ENCODE measurements around the gene SRGAP3. TPM values are rescaled to one million over a fixed set of nuclear protein-coding genes. Genes with fewer than 3 reads are reported as not detected.

SRGAP3 gene
- total and polyA plus RNA-seq, 7 donors = 0.69 to 7.7 (median 5.8) TPM

DNA sequence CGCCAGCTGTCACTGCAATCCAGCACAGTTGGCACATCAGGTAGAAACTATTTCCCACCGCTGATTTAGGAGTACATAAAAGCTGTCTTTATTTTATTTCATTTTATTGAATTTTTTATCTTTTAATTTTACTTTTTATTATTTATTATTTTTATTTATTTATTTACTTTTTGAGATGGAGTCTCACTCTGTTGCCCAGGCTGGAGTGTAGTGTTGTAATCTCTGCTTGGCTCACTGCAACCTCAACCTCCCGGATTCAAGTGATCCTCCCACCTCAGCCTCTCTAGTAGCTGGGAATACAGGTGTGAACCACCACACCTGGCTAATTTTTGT lies 31.0 kb downstream of the SRGAP3 start:
- Histone ChIP-seq H3K27ac (no peak overlapping the region), H3K9me3 (no peaks in the 10 kb centered on the region), H3K4me3 (no peak overlapping the region), H3K4me1 (no peaks in the 10 kb centered on the region), H3K36me3 (no peaks in the 10 kb centered on the region), H3K27me3 (no peaks in the 10 kb centered on the region)
- no peak for DNase-seq
- TF ChIP-seq EP300 (IDR thresholded peaks at IDR 0.05) = no peak
- no peak for TF ChIP-seq POLR2AphosphoS5 (IDR thresholded peaks at IDR 0.05)
- TF ChIP-seq POLR2A (IDR thresholded peaks at IDR 0.05) = no peak
- TF ChIP-seq, protein P1, sequence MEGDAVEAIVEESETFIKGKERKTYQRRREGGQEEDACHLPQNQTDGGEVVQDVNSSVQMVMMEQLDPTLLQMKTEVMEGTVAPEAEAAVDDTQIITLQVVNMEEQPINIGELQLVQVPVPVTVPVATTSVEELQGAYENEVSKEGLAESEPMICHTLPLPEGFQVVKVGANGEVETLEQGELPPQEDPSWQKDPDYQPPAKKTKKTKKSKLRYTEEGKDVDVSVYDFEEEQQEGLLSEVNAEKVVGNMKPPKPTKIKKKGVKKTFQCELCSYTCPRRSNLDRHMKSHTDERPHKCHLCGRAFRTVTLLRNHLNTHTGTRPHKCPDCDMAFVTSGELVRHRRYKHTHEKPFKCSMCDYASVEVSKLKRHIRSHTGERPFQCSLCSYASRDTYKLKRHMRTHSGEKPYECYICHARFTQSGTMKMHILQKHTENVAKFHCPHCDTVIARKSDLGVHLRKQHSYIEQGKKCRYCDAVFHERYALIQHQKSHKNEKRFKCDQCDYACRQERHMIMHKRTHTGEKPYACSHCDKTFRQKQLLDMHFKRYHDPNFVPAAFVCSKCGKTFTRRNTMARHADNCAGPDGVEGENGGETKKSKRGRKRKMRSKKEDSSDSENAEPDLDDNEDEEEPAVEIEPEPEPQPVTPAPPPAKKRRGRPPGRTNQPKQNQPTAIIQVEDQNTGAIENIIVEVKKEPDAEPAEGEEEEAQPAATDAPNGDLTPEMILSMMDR (IDR thresholded peaks at IDR 0.05) = no peak
- intact Hi-C loops (cut with DNase I) = no loop called here
- 97% methylated on average over 3 of the region's 3 CpGs for WGBS, 2 donors

DNA sequence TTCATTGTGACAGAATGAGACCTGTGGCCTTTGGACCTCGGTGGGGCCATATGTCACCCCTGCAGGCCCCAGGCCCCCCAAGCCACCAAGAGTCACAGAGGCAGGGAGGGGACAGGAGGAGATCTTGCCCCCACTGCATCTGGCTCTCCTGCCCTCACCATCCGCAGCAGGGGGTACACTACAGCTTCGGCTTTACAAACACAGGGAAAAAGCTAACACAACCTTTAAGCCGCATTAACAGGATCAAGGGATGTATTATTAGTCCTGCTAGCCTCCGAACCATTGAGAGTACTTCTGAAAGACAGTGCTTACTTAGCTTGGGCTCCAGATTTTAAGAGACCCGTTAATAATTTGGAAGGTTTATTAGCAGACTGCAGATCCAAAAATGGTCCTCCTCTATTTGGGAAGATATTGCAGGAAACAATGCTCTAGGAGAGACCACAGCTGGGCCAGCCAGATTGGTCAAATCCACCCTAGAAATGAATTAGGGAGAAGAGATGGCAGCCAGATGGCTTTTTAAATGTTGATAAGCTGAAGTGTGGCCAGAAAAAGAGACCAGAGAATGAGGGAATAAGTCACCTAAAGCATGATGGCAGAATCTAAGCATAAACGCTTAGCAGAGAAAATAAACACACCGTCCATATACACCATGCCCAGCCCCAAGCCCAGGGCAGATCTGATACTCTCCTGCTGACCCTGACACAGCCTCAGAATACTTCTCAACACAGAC lies 31.5 kb downstream of the SRGAP3 start:
- TF ChIP-seq EP300 (IDR thresholded peaks at IDR 0.05) = no peak
- no peak for TF ChIP-seq POLR2AphosphoS5 (IDR thresholded peaks at IDR 0.05)
- TF ChIP-seq POLR2A (IDR thresholded peaks at IDR 0.05) = no peak
- TF ChIP-seq, protein P1 (IDR thresholded peaks at IDR 0.05) = no peak
- Histone ChIP-seq H3K4me1 (no peaks in the 10 kb centered on the region), H3K36me3 (no peaks in the 10 kb centered on the region), H3K27me3 (no peaks in the 10 kb centered on the region), H3K9me3 (no peaks in the 10 kb centered on the region), H3K27ac (no peak overlapping the region), H3K4me3 (no peak overlapping the region)
- 90 to 92% methylated on average over 8 of the region's 8 CpGs for WGBS, 2 donors
- DNase-seq = no peak
- intact Hi-C loops (cut with DNase I) = no loop called here

DNA sequence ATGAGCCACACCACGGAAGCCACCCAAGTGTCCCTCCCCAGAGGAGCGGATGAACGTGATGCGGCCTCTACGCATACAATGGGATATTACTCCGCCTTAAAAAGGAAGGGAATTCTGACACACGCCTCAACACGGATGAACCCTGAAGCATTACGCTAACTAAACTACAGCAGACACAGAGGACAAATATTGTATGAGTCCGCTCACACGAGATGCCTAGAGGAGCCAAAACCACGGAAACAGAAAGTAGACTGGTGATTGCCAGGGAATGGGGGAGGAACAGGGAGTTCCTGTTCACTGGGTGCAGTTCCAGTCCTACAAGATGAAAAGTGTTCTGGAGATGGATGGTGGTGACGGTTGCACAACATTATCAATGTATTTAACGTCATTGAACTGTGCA lies 32.7 kb downstream of the SRGAP3 start:
- WGBS, 2 donors = 95 to 96% methylated on average over 14 of the region's 14 CpGs
- TF ChIP-seq POLR2A (IDR thresholded peaks at IDR 0.05) (no peak), EP300 (IDR thresholded peaks at IDR 0.05) (no peak)
- DNase-seq = no peak

DNA sequence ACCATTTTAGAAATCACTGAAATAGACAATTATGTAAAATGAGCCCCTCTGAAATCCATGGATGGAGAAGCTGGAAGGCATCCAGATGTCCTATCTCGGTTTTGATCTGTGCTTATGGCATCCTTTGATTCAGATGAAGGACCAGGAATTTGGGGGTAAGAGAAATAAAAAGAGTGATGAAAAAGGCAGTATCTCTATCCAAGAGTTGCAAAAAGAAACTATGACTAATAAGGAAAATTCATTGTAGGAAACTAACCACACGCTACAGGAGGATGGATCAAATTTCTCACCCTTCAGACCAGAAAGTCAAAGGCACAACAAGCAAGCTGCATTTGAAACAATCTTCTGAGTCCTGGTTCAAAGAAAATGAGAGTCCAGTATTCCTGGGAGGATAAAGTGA lies 34.8 kb downstream of the SRGAP3 start:
- no peak for TF ChIP-seq POLR2A (IDR thresholded peaks at IDR 0.05)
- TF ChIP-seq, protein P1 (IDR thresholded peaks at IDR 0.05) = no peak
- TF ChIP-seq EP300 (IDR thresholded peaks at IDR 0.05) = no peak
- TF ChIP-seq POLR2AphosphoS5 (IDR thresholded peaks at IDR 0.05) = no peak
- intact Hi-C loops (cut with DNase I) = no loop called here
- no peak for DNase-seq
- Histone ChIP-seq H3K27me3 (no peaks in the 10 kb centered on the region), H3K36me3 (no peaks in the 10 kb centered on the region), H3K4me3 (no peak overlapping the region), H3K27ac (no peak overlapping the region), H3K9me3 (no peaks in the 10 kb centered on the region), H3K4me1 (no peaks in the 10 kb centered on the region)
- WGBS, 2 donors = 64 to 70% methylated on average over 2 of the region's 2 CpGs

More for the DNA sequence above, 32.7 kb downstream of the SRGAP3 start:
- H3K4me1 ChIP-seq = no peaks in the 10 kb centered on the region
- no peak overlapping the region for H3K27ac ChIP-seq
- no peaks in the 10 kb centered on the region for H3K9me3 ChIP-seq
- no peaks in the 10 kb centered on the region for H3K27me3 ChIP-seq
- intact Hi-C loops (cut with DNase I) = no loop called here
- no peak overlapping the region for H3K4me3 ChIP-seq
- H3K36me3 ChIP-seq = no peaks in the 10 kb centered on the region

DNA sequence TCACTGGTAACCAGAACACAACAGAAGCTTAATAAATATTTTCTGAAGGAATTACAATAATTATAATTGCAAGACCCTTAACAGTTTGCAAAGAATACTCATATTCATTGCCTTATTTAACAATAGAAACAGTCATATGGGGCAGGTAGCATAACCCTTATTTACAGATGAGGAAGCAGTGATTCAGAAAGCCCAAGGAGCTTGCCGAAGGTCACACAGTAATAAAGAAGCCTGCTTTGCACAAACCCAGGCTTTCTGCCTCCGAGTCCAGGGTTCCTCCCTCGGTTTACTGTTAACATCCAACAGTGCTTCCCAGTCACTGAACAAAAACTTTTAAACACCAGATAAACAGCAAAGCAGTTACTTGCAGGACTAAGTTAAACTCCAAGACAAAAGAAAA lies 35.3 kb downstream of the SRGAP3 start:
- no peaks in the 10 kb centered on the region for H3K36me3 ChIP-seq
- no peak for TF ChIP-seq POLR2AphosphoS5 (IDR thresholded peaks at IDR 0.05)
- TF ChIP-seq EP300 (IDR thresholded peaks at IDR 0.05) = no peak
- TF ChIP-seq, protein P1 (IDR thresholded peaks at IDR 0.05) = no peak
- no peak for TF ChIP-seq POLR2A (IDR thresholded peaks at IDR 0.05)
- no peaks in the 10 kb centered on the region for H3K4me1 ChIP-seq
- no peak for DNase-seq
- H3K4me3 ChIP-seq = no peak overlapping the region
- no peaks in the 10 kb centered on the region for H3K27me3 ChIP-seq
- intact Hi-C loops (cut with DNase I) = no loop called here
- H3K27ac ChIP-seq = no peak overlapping the region
- 27 to 72% methylated on average over 3 of the region's 3 CpGs for WGBS, 2 donors
- H3K9me3 ChIP-seq = no peaks in the 10 kb centered on the region
